ENCODE measurements around the gene TTC34.
"Not testable (repeated sequence)": the region's sequence is repeated elsewhere in the genome, so short reads cannot be mapped to it uniquely, and the experiment has no call there.

The TTC34 gene

GRCh38 chr1:2778220-2778592, 23.3 kb downstream of the TTC34 start:
- DNase-seq (ENCODE audit: low read depth in 3 of 3, low spot score in 1 of 3): no peak

DNA sequence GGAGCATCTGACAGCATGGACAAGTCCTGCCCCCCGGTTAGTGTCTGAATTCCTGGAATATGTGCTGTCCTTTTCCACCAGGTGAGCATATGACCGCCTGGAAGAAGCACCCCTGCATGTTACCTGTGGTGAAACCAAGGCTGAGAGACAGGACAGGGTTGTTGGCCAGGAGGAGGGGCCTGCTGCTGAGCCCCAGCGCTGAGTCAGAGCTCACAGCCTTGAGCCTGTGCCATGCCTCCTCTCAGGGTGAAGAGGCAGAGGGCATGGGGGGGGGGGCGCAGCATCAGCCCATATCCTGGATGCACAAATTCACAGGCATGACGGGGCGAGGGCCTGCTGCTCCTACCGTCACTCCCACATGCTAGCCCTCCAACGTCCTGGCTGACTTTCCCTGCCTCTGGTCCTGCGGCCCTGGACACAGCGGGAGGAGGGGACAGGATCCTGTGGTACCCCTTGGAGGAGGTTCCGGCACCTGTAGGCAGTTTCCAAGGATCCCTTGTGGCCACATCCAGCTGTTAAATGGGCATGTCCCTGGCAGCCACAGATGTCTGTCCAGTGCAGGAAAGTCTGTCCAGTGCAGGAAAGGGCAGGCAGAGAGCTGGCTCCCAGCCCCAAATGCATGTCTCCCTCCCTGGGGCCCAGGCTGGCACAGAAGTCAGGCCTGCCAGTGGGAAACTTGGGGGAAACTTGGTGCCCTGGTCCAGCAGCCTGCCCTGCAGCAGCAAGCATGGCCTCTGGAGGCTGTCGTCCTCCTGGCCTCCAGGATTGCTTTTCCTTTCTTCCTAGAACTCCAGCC, 23.9 kb downstream of the TTC34 start:
- no peak for DNase-seq (ENCODE audit: low read depth in 3 of 3, low spot score in 1 of 3)

GRCh38 chr1:2775333-2775732, 26.2 kb downstream of the TTC34 start:
- DNase-seq (ENCODE audit: low read depth in 3 of 3, low spot score in 1 of 3): not testable (repeated sequence)

GRCh38 chr1:2768052-2768451, 33.4 kb downstream of the TTC34 start:
- not testable (repeated sequence) for DNase-seq (ENCODE audit: low read depth in 3 of 3, low spot score in 1 of 3)

DNA sequence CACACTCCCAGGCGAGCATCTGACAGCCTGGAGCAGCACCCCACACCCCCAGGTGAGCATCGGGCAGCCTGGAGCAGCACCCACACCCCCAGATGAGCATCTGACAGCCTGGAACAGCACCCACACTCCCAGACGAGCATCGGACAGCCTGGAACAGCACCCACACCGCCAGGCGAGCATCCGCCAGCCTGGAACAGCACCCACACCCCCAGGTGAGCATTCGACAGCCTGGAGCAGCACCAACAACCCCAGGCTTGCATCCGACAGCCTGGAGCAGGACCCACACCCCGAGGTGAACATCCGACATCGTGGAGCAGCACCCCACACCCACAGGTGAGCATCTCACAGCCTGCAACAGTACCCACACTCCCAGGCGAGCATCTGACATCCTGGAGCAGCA, 42.1 kb downstream of the TTC34 start:
- DNase-seq (ENCODE audit: low read depth in 3 of 3, low spot score in 1 of 3): not testable (repeated sequence)

DNA sequence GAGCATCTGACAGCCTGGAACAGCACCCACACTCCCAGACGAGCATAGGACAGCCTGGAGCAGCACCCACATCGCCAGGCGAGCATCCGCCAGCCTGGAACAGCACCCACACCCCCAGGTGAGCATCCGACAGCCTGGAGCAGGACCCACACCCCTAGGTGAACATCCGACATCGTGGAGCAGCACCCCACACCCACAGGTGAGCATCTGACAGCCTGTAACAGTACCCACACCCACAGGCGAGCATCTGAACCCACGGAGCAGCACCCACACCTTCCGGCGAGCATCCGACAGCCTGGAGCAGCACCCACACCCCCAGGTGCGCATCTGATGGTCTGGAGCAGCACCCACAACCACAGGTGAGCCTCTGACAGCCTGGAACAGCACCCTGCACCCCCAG, 44.0 kb downstream of the TTC34 start:
- DNase-seq (ENCODE audit: low read depth in 3 of 3, low spot score in 1 of 3): not testable (repeated sequence)

DNA sequence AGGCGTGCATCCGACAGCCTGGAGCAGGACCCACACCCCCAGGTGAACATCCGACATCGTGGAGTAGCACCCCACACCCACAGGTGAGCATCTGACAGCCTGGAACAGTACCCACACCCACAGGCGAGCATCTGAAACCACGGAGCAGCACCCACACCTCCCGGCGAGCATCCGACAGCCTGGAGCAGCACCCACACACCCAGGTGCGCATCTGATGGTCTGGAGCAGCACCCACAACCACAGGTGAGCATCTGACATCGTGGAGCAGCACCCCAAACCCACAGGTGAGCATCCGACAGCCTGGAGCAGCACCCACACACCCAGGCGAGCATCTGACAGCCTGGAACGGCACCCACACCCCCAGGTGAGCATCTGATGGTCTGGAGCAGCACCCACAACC, 46.1 kb downstream of the TTC34 start:
- not testable (repeated sequence) for DNase-seq (ENCODE audit: low read depth in 3 of 3, low spot score in 1 of 3)

GRCh38 chr1:2754597-2754996, 46.9 kb downstream of the TTC34 start:
- not testable (repeated sequence) for DNase-seq (ENCODE audit: low read depth in 3 of 3, low spot score in 1 of 3)

DNA sequence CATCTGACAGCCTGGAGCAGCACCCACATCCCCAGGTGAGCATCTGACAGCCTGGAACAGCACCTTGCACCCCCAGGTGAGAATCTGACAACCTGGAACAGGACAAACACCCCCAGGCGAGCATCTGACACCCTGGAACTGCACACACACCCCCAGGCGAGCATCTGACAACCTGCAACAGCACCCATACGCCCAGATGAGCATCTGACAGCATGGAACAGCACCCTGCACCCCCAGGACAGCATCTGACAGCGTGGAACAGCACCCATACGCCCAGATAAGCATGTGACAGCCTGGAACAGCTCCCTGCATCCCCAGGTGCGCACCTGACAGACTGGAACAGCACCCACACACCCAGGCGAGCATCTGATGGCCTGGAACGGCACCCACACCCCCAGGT, 49.0 kb downstream of the TTC34 start:
- DNase-seq (ENCODE audit: low read depth in 3 of 3, low spot score in 1 of 3): not testable (repeated sequence)

DNA sequence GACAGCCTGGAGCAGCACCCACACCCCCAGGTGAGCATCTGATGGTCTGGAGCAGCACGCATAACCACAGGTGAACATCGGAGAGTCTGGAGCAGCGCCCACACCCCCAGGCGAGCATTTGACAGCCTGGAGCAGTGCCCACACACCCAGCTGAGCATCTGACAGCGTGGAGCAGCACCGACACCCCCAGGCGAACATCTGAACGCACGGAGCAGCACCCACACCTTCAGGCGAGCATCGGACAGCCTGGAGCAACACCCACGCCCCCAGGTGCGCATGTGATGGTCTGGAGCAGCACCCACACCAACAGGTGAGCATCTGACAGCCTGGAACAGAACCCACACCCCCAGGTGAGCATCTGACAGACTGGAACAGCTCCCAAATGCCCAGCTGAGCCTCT, 49.6 kb downstream of the TTC34 start:
- DNase-seq (ENCODE audit: low read depth in 3 of 3, low spot score in 1 of 3): not testable (repeated sequence)

- not testable (repeated sequence) for DNase-seq (ENCODE audit: low read depth in 3 of 3, low spot score in 1 of 3)
Measured at GRCh38 chr1:2750766-2751730, 50.4 kb downstream of the TTC34 start.

DNA sequence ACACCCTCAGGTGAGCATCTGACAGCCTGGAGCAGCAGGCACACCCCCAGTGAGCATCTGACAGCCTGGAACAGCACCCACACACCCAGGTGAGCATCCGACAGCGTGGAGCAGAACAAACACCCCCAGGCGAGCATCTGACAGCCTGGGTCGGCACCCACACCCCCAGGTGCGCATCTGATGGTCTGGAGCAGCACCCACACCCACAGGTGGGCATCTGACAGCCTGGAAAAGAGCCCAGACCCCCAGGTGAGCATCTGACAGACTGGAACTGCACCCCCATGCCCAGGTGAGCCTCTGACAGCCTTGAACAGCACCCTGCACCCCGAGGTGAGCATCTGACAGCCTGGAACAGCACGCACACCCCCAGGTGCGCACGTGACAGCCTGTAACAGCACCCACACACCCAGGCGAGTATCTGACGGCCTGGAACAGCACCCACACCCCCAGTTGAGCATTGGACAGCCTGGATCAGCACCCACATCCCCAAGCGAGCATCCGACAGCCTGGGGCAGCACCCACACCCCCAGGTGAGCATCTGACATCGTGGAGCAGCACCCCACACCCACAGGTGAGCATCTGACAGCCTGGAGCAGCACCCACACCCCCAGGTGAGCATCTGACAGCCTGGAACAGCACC, 51.3 kb downstream of the TTC34 start:
- not testable (repeated sequence) for DNase-seq (ENCODE audit: low read depth in 3 of 3, low spot score in 1 of 3)

GRCh38 chr1:2748626-2749025, 52.9 kb downstream of the TTC34 start:
- DNase-seq (ENCODE audit: low read depth in 3 of 3, low spot score in 1 of 3): not testable (repeated sequence)

- not testable (repeated sequence) for DNase-seq (ENCODE audit: low read depth in 3 of 3, low spot score in 1 of 3)
Measured at GRCh38 chr1:2694796-2695195, 106.7 kb downstream of the TTC34 start.

DNA sequence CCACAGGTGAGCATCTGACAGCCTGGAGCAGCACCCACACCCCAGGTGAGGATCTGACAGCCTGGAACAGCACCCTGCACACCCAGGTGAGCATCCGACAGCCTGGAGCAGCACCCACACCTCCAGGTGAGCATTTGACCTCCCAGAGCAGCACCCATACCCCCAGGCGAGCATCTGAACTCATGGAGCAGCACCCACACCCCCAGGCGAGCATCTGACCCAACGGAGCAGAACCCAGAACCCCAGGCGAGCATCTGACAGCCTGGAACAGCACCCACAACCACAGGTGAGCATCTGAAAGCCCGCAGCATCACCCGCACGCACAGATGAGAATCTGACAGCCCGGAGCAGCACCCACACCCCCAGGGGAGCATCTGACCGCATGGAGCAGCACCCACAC, 111.3 kb downstream of the TTC34 start:
- not testable (repeated sequence) for DNase-seq (ENCODE audit: low read depth in 3 of 3, low spot score in 1 of 3)

DNA sequence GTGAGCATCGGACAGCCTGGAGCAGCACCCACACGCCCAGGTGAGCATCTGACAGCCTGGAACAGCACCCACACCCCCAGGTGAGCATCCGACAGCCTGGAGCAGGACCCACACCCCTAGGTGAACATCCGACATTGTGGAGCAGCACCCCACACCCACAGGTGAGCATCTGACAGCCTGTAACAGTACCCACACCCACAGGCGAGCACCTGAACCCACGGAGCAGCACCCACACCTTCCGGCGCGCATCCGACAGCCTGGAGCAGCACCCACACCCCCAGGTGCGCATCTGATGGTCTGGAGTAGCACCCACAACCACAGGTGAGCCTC, 113.2 kb downstream of the TTC34 start:
- not testable (repeated sequence) for DNase-seq (ENCODE audit: low read depth in 3 of 3, low spot score in 1 of 3)

DNA sequence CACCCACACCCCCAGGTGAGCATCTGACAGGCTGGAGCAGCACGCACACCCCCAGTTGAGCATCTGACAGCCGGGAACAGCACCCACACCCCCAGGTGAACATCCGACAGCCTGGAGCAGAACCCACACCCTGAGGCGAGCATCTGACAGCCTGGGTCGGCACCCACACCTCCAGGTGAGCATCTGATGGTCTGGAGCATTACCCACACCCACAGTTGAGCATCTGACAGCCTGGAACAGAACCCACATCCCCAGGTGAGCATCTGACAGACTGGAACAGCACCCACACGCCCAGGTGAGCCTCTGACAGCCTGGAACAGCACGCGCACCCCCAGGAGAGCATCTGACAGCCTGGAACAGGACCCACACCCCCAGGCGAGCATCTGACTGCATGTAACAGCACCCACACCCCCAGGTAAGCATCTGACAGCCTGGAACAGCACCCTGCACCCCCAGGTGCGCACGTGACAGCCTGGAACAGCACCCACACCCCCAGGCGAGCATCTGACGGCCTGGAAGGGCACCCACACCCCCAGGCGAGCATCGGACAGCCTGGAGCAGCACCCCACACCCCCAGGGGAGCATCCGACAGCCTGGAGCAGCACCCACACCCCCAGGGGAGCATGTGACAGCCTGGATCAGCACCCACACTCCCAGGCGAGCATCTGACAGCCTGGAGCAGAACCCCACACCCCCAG, 113.7 kb downstream of the TTC34 start:
- DNase-seq (ENCODE audit: low read depth in 3 of 3, low spot score in 1 of 3): not testable (repeated sequence)

DNA sequence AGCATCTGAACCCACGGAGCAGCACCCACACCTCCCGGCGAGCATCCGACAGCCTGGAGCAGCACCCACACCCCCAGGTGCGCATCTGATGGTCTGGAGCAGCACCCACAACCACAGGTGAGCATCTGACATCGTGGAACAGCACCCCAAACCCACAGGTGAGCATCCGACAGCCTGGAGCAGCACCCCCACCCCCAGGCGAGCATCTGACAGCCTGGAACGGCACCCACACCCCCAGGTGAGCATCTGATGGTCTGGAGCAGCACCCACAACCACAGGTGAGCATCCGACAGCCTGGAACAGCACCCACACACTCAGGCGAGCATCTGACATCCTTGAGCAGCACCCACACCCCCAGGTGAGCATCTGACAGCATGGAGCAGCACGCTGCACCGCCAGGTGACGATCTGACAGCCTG, 114.3 kb downstream of the TTC34 start:
- not testable (repeated sequence) for DNase-seq (ENCODE audit: low read depth in 3 of 3, low spot score in 1 of 3)

DNA sequence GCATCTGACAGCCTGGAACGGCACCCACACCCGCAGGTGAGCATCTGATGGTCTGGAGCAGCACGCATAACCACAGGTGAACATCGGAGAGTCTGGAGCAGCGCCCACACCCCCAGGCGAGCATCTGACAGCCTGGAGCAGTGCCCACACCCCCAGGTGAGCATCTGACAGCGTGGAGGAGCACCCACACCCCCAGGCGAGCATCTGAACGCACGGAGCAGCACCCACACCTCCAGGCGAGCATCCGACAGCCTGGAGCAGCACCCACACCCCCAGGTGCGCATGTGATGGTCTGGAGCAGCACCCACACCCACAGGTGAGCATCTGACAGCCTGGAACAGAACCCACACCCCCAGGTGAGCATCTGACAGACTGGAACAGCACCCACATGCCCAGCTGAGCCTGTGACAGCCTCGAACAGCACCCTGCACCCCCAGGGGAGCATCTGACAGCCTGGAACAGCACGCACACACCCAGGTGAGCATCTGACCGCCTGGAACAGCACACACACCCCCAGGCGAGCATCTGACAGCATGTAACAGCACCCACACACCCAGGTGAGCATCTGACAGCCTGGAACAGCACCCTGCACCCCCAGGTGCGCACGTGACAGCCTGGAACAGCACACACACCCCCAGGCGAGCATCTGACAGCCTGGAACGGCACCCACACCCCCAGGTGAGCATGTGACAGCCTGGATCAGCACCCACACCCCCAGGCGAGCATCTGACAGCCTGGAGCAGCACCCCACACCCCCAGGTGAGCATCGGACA, 115.2 kb downstream of the TTC34 start:
- DNase-seq (ENCODE audit: low read depth in 3 of 3, low spot score in 1 of 3): not testable (repeated sequence)

DNA sequence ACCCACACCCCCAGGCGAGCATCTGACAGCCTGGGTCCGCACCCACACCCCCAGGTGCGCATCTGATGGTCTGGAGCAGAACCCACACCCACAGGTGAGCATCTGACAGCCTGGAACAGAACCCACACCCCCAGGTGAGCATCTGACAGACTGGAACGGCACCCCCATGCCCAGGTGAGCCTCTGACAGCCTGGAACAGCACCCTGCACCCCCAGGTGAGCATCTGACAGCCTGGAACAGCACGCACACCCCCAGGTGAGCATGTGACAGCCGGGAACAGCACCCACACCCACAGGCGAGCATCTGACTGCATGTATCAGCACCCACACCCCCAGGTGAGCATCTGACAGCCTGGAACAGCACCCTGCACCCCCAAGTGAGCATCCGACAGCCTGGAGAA, 115.8 kb downstream of the TTC34 start:
- not testable (repeated sequence) for DNase-seq (ENCODE audit: low read depth in 3 of 3, low spot score in 1 of 3)
